H9 (cell line): ENCODE results near the gene CFAP91. TPM values are rescaled to one million over a fixed set of nuclear protein-coding genes. Genes with fewer than 3 reads are reported as not detected.

ENCODE experiments used
- DNase-seq: peaks from one replicate; pipeline ENCODE4 v3.0.0-alpha.2; 2017
- H2AFZ ChIP-seq: one replicate; pipeline ENCODE4 v1.6.1; 2013; ENCODE audit warnings: mild to moderate bottlenecking, low read length, control low read depth, moderate library complexity
- H2AK5ac ChIP-seq: 2 replicates; pipeline ENCODE4 v1.6.1; 2013; ENCODE audit warnings: low read length, control low read depth, mixed read lengths; ENCODE audit not compliant: insufficient read length
- H2BK120ac ChIP-seq: one replicate; pipeline ENCODE4 v1.6.1; 2013; ENCODE audit warnings: low read depth, mild to moderate bottlenecking, low read length, control low read depth, inconsistent platforms; ENCODE audit not compliant: poor library complexity, severe bottlenecking
- H2BK12ac ChIP-seq: 2 replicates; pipeline ENCODE4 v1.6.1; 2013; ENCODE audit warnings: low read length, control low read depth, mixed read lengths, low read depth; ENCODE audit not compliant: insufficient read length
- H2BK15ac ChIP-seq: 2 replicates; pipeline ENCODE4 v1.6.1; 2013; ENCODE audit warnings: low read depth, low read length, control low read depth
- H2BK20ac ChIP-seq: one replicate; pipeline ENCODE4 v1.6.1; 2013; ENCODE audit warnings: low read depth, mild to moderate bottlenecking, low read length, control low read depth, inconsistent platforms; ENCODE audit not compliant: poor library complexity, severe bottlenecking
- H2BK5ac ChIP-seq: 2 replicates; pipeline ENCODE4 v1.6.1; 2013; ENCODE audit warnings: low read length, control low read depth, mixed read lengths; ENCODE audit not compliant: insufficient read length
- H3K14ac ChIP-seq: 2 replicates; pipeline ENCODE4 v1.6.1; 2013; ENCODE audit warnings: low read length, control low read depth; ENCODE audit not compliant: insufficient read depth
- H3K18ac ChIP-seq: 2 replicates; pipeline ENCODE4 v1.6.1; 2013; ENCODE audit warnings: low read depth, mild to moderate bottlenecking, mixed read lengths, low read length, control low read depth; ENCODE audit not compliant: insufficient read length
- H3K23ac ChIP-seq: 2 replicates; pipeline ENCODE4 v1.6.1; 2013; ENCODE audit warnings: low read length, control low read depth, mixed read lengths, low read depth; ENCODE audit not compliant: insufficient read length
- H3K23me2 ChIP-seq: 2 replicates; pipeline ENCODE4 v1.6.1; 2013; ENCODE audit warnings: low read depth, mild to moderate bottlenecking, mixed read lengths, low read length, control low read depth; ENCODE audit not compliant: insufficient read length, poor library complexity, severe bottlenecking
- H3K27ac ChIP-seq: 2 replicates; pipeline ENCODE4 v1.5.1; 2013; ENCODE audit warnings: low read length, control low read depth, mixed read lengths, low read depth; ENCODE audit not compliant: insufficient read length
- H3K27me3 ChIP-seq: 2 replicates; pipeline ENCODE4 v1.6.1; 2013; ENCODE audit warnings: low read length, control low read depth, inconsistent platforms; ENCODE audit not compliant: insufficient read depth
- H3K4ac ChIP-seq: 2 replicates; pipeline ENCODE4 v1.6.1; 2013; ENCODE audit warnings: low read depth, mild to moderate bottlenecking, control low read depth, inconsistent platforms, low read length, moderate library complexity
- H3K4me1 ChIP-seq: 2 replicates; pipeline ENCODE4 v1.6.1; 2013; ENCODE audit warnings: low read length, control low read depth, inconsistent platforms; ENCODE audit not compliant: insufficient read depth
- H3K4me2 ChIP-seq: 2 replicates; pipeline ENCODE4 v1.6.1; 2013; ENCODE audit warnings: low read length, control low read depth, mixed read lengths; ENCODE audit not compliant: insufficient read length, insufficient read depth
- H3K56ac ChIP-seq: 2 replicates; pipeline ENCODE4 v1.6.1; 2013; ENCODE audit warnings: low read depth, mild to moderate bottlenecking, mixed read lengths, low read length, control low read depth; ENCODE audit not compliant: insufficient read length
- H3K79me1 ChIP-seq: 2 replicates; pipeline ENCODE4 v1.6.1; 2013; ENCODE audit warnings: low read depth, mild to moderate bottlenecking, moderate library complexity, low read length, control low read depth, inconsistent platforms; ENCODE audit not compliant: insufficient read depth, poor library complexity, severe bottlenecking
- H3K79me2 ChIP-seq: 2 replicates; pipeline ENCODE4 v1.6.1; 2013; ENCODE audit warnings: low read length, control low read depth, inconsistent platforms; ENCODE audit not compliant: insufficient read depth
- H3K9ac ChIP-seq: 2 replicates; pipeline ENCODE4 v1.6.1; 2013; ENCODE audit warnings: low read length, control low read depth, mixed read lengths; ENCODE audit not compliant: insufficient read length; ENCODE audit errors: extremely low read depth
- H3K9me3 ChIP-seq: one replicate; pipeline ENCODE4 v1.6.1; 2013; ENCODE audit warnings: low read depth, low read length, inconsistent platforms; ENCODE audit not compliant: control insufficient read depth
- H3T11ph ChIP-seq: one replicate; pipeline ENCODE4 v1.6.1; 2013; ENCODE audit warnings: mild to moderate bottlenecking, low read length, control low read depth, inconsistent platforms
- H4K20me1 ChIP-seq: one replicate; pipeline ENCODE4 v1.6.1; 2013; ENCODE audit not compliant: control insufficient read depth, insufficient read length, insufficient read depth
- H4K5ac ChIP-seq: 2 replicates; pipeline ENCODE4 v1.6.1; 2013; ENCODE audit warnings: low read depth, mild to moderate bottlenecking, mixed read lengths, low read length, control low read depth; ENCODE audit not compliant: insufficient read length
- H4K8ac ChIP-seq: replicated peaks from 2 replicates; pipeline ENCODE4 v1.6.1; 2013; ENCODE audit warnings: low read length, control low read depth, mixed read lengths, low read depth; ENCODE audit not compliant: insufficient read length
- H4K91ac ChIP-seq: 2 replicates; pipeline ENCODE4 v1.6.1; 2013; ENCODE audit warnings: low read depth, mild to moderate bottlenecking, moderate library complexity, mixed read lengths, low read length, control low read depth; ENCODE audit not compliant: insufficient read length
- H3K27ac Mint-ChIP-seq, 3 experiments: 2 replicates in 2 of 3; 3 replicates in 1 of 3; pipeline ENCODE4 v1.8.0; 2020 to 2021; ENCODE audit warnings: mixed read lengths in 3 of 3, mild to moderate bottlenecking in 1 of 3, moderate library complexity in 1 of 3
- H3K27me3 Mint-ChIP-seq: 2 replicates; pipeline ENCODE4 v1.8.0; 2021; ENCODE audit warnings: low read depth, mild to moderate bottlenecking, moderate library complexity, mixed read lengths
- H3K36me3 Mint-ChIP-seq, 3 experiments: 2 replicates in 2 of 3; 3 replicates in 1 of 3; pipeline ENCODE4 v1.8.0; 2020 to 2021; ENCODE audit warnings: low read depth in 3 of 3, mixed read lengths in 3 of 3; ENCODE audit not compliant: insufficient read depth in 1 of 3
- H3K4me1 Mint-ChIP-seq, 2 experiments: 2 replicates each; pipeline ENCODE4 v1.8.0; 2020; ENCODE audit warnings: mixed read lengths in 2 of 2
- H3K4me3 Mint-ChIP-seq, 2 experiments: 2 replicates in 1 of 2; 3 replicates in 1 of 2; pipeline ENCODE4 v1.8.0; 2020 to 2021; ENCODE audit warnings: mild to moderate bottlenecking in 2 of 2, mixed read lengths in 2 of 2, moderate library complexity in 1 of 2
- H3K9me3 Mint-ChIP-seq, 2 experiments: 2 replicates in 1 of 2; 3 replicates in 1 of 2; pipeline ENCODE4 v1.8.0; 2020; ENCODE audit warnings: mild to moderate bottlenecking in 2 of 2, mixed read lengths in 2 of 2, moderate library complexity in 1 of 2
- CTCF ChIP-seq: fragments of 200-600 bp; sonication (generic); conservative IDR thresholded peaks from 3 replicates; pipeline ENCODE4 v1.8.0; 2021; ENCODE audit warnings: antibody characterized with exemption, mild to moderate bottlenecking
- WGBS: extraction: QIAGEN DNeasy Blood & Tissue Kit; methylation state at CpG from one replicate; pipeline ENCODE4 v1.1.7; 2013; ENCODE audit warnings: missing lambda C conversion rate, low lambda C conversion rate, mixed read lengths; ENCODE audit not compliant: insufficient read length; ENCODE audit errors: extremely low coverage; 5-methylcytosine and 5-hydroxymethylcytosine counted together
- total RNA-seq: library from RNA; stranded (reverse); gene quantifications from 2 replicates; pipeline ENCODE4 v1.2.1, GENCODE V29; 2021

The CFAP91 gene
- total RNA-seq, 1 experiment from 2014 or later: 2.3 TPM

- Histone ChIP-seq H3K23ac (no peak overlapping the region), H3K79me2 (peaks cover 5% of the 10 kb centered on the region; the same call in 1 of the 2 replicates), H4K5ac (no peak overlapping the region), H3K4me1 (no peaks in the 10 kb centered on the region), H3K9me3 (no peaks in the 10 kb centered on the region), H3K27ac (no peak overlapping the region), H3K79me1 (no peaks in the 10 kb centered on the region), H3K18ac (no peak overlapping the region), H2BK5ac (no peak overlapping the region), H3K9ac (peak overlapping the region; percentile 95), H4K20me1 (no peaks in the 10 kb centered on the region), H3T11ph (no peak overlapping the region), H3K56ac (no peak overlapping the region), H3K14ac (no peak overlapping the region), H2AFZ (no peak overlapping the region), H3K4me2 (peak overlapping the region; percentile 97), H2BK20ac (no peak overlapping the region), H3K27me3 (no peaks in the 10 kb centered on the region), H4K8ac (no peak overlapping the region), H3K23me2 (no peaks in the 10 kb centered on the region), H2BK12ac (no peak overlapping the region), H3K4ac (no peak overlapping the region), H2BK120ac (no peak overlapping the region), H2AK5ac (no peak overlapping the region), H4K91ac (no peak overlapping the region), H2BK15ac (no peak overlapping the region)
- TF ChIP-seq CTCF: no peak
- Mint-ChIP-seq H3K4me3 (peak overlapping the region; percentile 86 to 96), H3K4me1 (peaks cover 18 to 19% of the 10 kb centered on the region in 2 experiments), H3K9me3 (no peaks in the 10 kb centered on the region), H3K27me3 (no peaks in the 10 kb centered on the region), H3K27ac (no peak overlapping the region), H3K36me3 (peaks cover 11 to 43% (median 36%) of the 10 kb centered on the region in 3 experiments)
- no CpG with 5 or more reads among the region's 1 CpG for WGBS
- no peak for DNase-seq
These were observed 26.8 kb upstream of the CFAP91 start for GRCh38 chr3:119676020-119676419.
